Vagina (tissue), 2 donors: Measurements from ENCODE around the gene KANK4.

ENCODE experiments used
- POLR2A ChIP-seq, 2 donors: fragments of 450-650 bp; IDR thresholded peaks; one replicate each; pipeline ENCODE4 v1.6.1; 2017; ENCODE audit warnings: antibody characterized with exemption in 2 of 2, mild to moderate bottlenecking in 2 of 2, moderate library complexity in 2 of 2
- TF ChIP-seq, protein P1 (sequence below), 3 experiments: fragments of 450-650 bp in 2 of 3; fragments of 200-600 bp in 1 of 3; sonication (generic) in 1 of 3; IDR thresholded peaks; one replicate each; pipeline ENCODE4 v1.5.1; 2017 to 2019; ENCODE audit warnings: antibody characterized with exemption in 3 of 3, mild to moderate bottlenecking in 2 of 3, moderate library complexity in 2 of 3

GRCh38 chr1:62311473-62311943 lies 7.7 kb downstream of the KANK4 start:
- TF ChIP-seq, protein P1, sequence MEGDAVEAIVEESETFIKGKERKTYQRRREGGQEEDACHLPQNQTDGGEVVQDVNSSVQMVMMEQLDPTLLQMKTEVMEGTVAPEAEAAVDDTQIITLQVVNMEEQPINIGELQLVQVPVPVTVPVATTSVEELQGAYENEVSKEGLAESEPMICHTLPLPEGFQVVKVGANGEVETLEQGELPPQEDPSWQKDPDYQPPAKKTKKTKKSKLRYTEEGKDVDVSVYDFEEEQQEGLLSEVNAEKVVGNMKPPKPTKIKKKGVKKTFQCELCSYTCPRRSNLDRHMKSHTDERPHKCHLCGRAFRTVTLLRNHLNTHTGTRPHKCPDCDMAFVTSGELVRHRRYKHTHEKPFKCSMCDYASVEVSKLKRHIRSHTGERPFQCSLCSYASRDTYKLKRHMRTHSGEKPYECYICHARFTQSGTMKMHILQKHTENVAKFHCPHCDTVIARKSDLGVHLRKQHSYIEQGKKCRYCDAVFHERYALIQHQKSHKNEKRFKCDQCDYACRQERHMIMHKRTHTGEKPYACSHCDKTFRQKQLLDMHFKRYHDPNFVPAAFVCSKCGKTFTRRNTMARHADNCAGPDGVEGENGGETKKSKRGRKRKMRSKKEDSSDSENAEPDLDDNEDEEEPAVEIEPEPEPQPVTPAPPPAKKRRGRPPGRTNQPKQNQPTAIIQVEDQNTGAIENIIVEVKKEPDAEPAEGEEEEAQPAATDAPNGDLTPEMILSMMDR (IDR thresholded peaks at IDR 0.05), result no peak
- TF ChIP-seq POLR2A (IDR thresholded peaks at IDR 0.05), result no peak
